NCI-H2107 treated with DMSO at 0.1 percent for 48 hours (cell line): ENCODE results near the gene GSTM4.
A peak's percentile ranks its signal among the peaks of the same experiment; 100 is the strongest.

Experiments
- DNase-seq: peaks from one replicate; lab custom pipeline; 2025; ENCODE audit not compliant: unreplicated experiment; lab: John Stamatoyannopoulos, UW

GSTM4 gene

DNA sequence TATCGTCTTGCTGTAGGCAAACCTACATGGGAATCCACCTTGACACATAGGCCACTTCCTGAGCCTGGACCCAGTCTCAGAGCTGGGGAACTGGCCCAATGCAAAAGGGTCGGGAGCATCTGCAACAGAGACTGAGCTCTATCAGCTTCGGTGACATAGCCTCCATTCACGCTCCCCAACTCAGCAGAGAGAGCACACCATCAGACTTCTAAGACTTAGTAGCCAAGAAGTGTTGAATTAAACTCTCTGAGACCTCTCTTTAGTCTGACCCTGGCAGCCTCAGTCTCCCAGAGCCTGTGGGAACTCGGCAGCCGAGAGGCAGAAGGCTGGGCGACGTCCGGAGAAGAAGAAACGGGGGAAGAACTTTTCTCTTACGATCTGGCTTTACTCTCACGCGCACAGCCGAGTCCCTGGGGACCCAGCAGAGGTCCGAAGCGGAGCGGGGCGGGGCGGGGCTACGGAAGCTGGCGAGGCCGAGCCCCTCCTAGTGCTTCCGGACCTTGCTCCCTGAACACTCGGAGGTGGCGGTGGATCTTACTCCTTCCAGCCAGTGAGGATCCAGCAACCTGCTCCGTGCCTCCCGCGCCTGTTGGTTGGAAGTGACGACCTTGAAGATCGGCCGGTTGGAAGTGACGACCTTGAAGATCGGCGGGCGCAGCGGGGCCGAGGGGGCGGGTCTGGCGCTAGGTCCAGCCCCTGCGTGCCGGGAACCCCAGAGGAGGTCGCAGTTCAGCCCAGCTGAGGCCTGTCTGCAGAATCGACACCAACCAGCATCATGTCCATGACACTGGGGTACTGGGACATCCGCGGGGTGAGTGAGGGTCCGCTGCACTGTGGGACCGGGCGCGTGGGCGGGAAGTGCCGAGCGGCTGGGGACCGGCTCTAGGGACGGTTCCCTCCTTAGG is at the start of gene GSTM4:
TSS of gene GSTM4 (plus strand) at position 485 of the 905 bp plus-strand sequence. CDS start at position 776, 291 bp downstream.
- peak; percentile 26 for DNase-seq

DNA sequence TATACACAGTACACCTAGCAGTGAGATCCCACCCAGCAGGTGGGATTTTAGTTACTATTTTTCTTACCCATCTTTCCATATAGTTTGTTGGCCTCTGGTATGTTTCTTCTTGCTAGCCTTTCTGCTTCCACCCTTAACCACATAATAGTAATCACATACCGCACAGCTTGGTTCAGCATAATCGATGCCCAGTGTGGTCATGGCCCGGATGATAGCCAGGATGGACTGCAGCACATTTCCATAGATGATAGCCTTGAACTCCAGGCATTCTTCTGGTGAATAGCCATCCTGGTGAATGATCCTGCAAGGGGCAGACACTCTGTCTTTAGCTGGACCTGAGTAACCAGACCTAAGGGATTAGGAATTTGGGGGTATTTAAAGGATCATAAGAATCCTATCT is 46.0 kb upstream of the GSTM4 start:
- no peak for DNase-seq

GRCh38 chr1:109610609-109611307 is 45.1 kb upstream of the GSTM4 start:
- DNase-seq: no peak

GRCh38 chr1:109611308-109611990 is 44.5 kb upstream of the GSTM4 start:
- no peak for DNase-seq

GRCh38 chr1:109613361-109614147 is 42.3 kb upstream of the GSTM4 start:
- DNase-seq: no peak

GRCh38 chr1:109615879-109616278 is 40.0 kb upstream of the GSTM4 start:
- no peak for DNase-seq

DNA sequence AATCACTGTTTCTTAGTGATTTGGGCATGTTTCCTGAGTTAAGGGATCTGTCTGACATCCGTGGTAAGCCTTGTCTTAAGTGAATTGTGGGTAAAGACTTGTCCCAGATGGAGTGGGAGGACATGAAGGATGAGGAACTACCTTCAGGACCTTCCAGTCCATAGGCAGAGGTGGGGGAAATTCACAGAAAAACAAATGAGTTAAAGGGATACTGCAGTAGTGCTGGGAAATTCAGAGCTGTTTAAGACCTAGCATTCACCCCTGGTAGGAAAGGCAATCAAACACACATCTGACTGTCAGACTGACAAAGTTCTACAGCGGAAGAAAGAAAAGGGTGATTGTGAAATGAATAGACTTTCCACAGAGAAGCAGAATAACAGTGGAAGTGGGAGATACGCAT is 39.5 kb upstream of the GSTM4 start:
- no peak for DNase-seq

GRCh38 chr1:109617291-109617801 is 38.6 kb upstream of the GSTM4 start:
- no peak for DNase-seq

DNA sequence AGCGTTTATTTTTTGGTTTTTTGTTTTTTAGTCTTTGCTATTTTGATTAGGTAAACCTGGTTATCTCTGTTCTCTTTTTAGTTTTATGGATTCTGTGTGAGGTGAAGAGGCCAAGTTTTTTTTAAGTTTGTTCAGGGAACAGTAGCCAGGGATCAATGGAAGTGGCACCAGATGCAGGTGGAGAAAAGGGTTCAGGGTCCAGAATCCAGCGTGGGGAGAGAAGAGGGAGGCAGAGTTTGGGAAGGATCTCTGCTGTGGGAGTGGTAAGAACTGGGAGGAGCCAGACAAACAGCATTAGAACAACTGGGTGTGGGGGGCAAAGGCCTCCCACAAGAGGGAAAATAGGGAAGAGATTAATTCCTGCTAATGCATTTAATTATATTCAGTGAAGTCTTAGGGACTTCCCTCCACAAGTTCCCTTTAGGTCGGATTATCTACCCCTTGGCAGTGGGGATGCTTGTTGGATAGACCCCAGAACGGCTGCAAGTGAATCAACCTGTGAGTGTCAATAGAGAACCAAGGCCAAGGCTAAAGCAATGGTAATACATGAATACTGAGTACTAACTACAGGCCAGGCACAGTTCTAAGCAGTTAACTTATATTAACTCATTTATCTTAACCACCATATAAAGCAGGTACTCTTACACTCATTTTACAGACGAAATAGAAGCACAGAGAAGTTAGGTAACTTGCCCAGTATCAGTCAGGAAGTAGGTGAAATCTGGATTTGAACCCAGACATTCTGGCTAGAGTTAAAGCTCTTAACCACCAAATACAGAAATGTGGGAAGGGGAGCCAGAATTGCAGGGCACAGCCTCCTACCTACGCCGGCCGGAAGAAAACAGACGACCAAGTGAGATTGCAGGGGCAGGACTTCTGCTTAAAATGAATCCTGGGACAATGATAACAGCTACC is 37.0 kb upstream of the GSTM4 start:
- no peak for DNase-seq

GRCh38 chr1:109619576-109620400 is 36.1 kb upstream of the GSTM4 start, which contains the start of the genes AMPD2 and GNAT2:
TSS of gene AMPD2 (plus strand) at chr1:109619837. CDS start at chr1:109621176, 1,339 bp downstream.
TSS of gene GNAT2 (minus strand) at chr1:109619616. CDS start at chr1:109612870, 6,746 bp downstream.
- no peak for DNase-seq

DNA sequence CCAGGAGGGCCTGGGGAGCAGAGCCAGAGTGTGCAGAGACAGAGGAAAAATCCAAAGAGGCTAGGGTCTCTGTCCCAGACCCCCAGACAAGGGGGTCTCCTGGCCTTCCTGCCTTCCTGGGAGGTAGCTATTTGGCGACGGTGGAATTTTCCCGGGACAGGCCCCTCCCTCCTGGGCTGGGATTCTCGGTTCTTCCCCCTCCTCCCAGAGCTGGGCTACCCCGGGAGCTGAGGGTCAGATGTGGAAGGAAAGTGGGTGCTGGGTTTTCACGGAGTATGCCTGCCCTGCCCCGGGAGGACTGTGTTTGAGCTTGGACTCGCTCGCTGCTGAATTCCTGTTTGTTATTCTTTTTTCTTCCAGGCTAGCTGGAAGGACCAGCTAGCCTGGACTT is 35.5 kb upstream of the GSTM4 start:
- no peak for DNase-seq

DNA sequence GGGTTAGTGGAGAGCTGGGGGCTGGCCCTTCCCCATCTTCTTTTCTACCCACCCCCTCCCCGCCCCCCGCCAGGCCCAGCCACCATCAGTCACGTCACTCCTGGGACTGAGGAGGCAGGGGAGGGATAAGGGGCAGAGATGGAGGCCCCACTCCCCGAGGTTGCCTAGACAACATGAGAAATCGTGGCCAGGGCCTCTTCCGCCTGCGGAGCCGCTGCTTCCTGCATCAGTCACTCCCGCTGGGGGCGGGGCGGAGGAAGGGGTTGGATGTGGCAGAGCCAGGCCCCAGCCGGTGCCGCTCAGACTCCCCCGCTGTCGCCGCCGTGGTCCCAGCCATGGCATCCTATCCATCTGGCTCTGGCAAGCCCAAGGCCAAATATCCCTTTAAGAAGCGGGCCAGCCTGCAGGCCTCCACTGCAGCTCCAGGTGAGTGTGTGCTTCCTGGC is 35.0 kb upstream of the GSTM4 start:
- peak; percentile 87 for DNase-seq

DNA sequence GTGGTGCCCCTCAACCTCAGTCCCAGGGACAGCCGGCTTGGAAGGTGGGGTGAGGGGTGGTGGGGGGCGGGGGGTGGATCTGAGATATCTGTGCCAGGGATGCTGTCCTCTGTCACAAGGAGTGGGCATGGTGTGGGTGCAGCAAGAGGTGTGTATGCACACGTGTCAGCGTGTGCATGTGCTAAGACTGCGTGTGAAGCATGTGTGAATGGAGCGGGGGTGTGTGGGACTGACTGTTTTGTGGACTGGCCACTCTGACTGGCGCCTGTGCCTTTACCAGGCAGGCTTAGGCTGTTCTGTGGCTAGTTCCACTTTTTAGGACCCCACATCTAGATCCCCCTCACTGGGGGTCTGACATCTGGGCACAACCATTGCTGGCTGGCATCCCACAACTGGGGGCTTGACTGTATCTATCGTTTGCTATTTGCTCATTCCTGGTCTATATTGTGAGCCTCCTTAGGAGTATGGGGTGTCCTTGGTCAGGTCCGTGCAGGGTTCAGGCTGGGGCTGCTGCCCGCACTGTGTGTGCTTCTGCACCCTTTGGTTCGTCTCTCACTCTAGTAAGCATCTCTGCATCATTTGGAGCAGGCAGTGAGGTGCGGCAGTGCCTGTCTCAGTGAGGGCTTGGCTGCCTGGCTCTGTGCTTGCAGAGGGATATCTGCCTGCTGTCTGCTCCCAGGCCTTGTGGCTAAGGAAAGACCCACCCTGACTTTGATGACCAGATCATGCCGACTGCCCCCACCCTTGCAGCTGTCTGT is 34.3 kb upstream of the GSTM4 start:
- DNase-seq: no peak

GRCh38 chr1:109622137-109622892 is 33.6 kb upstream of the GSTM4 start:
- no peak for DNase-seq

- DNase-seq: no peak
These were observed 33.0 kb upstream of the GSTM4 start for GRCh38 chr1:109622895-109623294.

GRCh38 chr1:109623601-109624161 is 32.2 kb upstream of the GSTM4 start:
- no peak for DNase-seq
